Right lobe of liver (tissue), 6 donors: Measurements from ENCODE around the gene CCDC170. TPM values are rescaled to one million over a fixed set of nuclear protein-coding genes. Genes with fewer than 3 reads are reported as not detected.

Experiments used
- ATAC-seq, 4 donors: fragments of 200-7000 bp; cut with Tn5 transposase; one replicate each; pipeline ENCODE4 v1.9.1; 2020; ENCODE audit warnings: mild to moderate bottlenecking in 4 of 4, moderate library complexity in 4 of 4
- DNase-seq, 3 donors: peaks; one replicate each; pipeline ENCODE4 v3.0.0-alpha.2; 2020
- H3K27ac ChIP-seq, 3 donors: fragments of 200-600 bp; one replicate each; pipeline ENCODE4 v1.8.0; 2022
- H3K27me3 ChIP-seq, 2 donors: fragments of 200-600 bp; one replicate each; pipeline ENCODE4 v1.8.0; 2022
- H3K36me3 ChIP-seq, 4 donors: fragments of 200-600 bp; sonication (generic) in 1 of 4; one replicate each; pipeline versions ENCODE4 v1.5.1 to v1.8.0; 2017 to 2022; ENCODE audit warnings: control low read depth in 1 of 4
- H3K4me1 ChIP-seq, 4 donors: fragments of 200-600 bp; sonication (generic) in 1 of 4; one replicate each; pipeline versions ENCODE4 v1.5.1 to v1.8.0; 2017 to 2022; ENCODE audit warnings: control low read depth in 1 of 4
- H3K4me3 ChIP-seq, 3 donors: fragments of 200-600 bp; one replicate each; pipeline ENCODE4 v1.8.0; 2022
- H3K9me3 ChIP-seq, 4 donors: fragments of 200-600 bp; sonication (generic) in 1 of 4; one replicate each; pipeline versions ENCODE4 v1.5.1 to v1.8.0; 2017 to 2022; ENCODE audit warnings: control low read depth in 1 of 4
- POLR2A ChIP-seq: fragments of 450-650 bp; IDR thresholded peaks from one replicate; pipeline ENCODE4 v1.6.1; 2017; ENCODE audit warnings: antibody characterized with exemption, mild to moderate bottlenecking
- WGBS: methylation state at CpG from one replicate; pipeline ENCODE4 v1.1.6; 2018; ENCODE audit warnings: low coverage, low lambda C conversion rate; ENCODE audit not compliant: insufficient coverage; ENCODE audit errors: missing lambda C conversion rate; 5-methylcytosine and 5-hydroxymethylcytosine counted together
- intact Hi-C, 2 donors: fragments of 100-400 bp; cut with DNase I; formaldehyde crosslinking; loops; one replicate each; pipeline versions ENCODE4 v1.11.2 to v1.14.1; 2022
- total RNA-seq, 6 experiments: library from RNA; depleted of rRNA in 2 of 6; stranded (reverse); fragments of >200 nt in 2 of 6; fragmentation: NEBNext Ultra II Directional in 3 of 6; extraction: Animal tissue kit (Norgen Biotek cat#: 25700) in 3 of 6; gene quantifications; one replicate each; pipeline versions ENCODE4 v1.1.0 to v1.2.4, GENCODE V29; 2016 to 2023
- TF ChIP-seq, protein P1 (sequence below), 4 donors: fragments of 200-600 bp in 3 of 4; fragments of 450-650 bp in 1 of 4; IDR thresholded peaks; one replicate each; pipeline versions ENCODE4 v1.5.1 to v1.8.0; 2016 to 2022; ENCODE audit warnings: antibody characterized with exemption in 4 of 4, mild to moderate bottlenecking in 2 of 4
- donor health status: DM: no; HTN: yes; CAD: no.
- donor health status: DM: no; HTN: no; CAD: no.
- donor health status: DM: no; HTN: no; CAD: no.
- donor health status: DM: no; HTN: yes; CAD: no.
- donor health status: DM: no; HTN: yes; CAD: no.

CCDC170 gene
- total RNA-seq, 6 experiments from 2014 or later: 0.31 to 0.93 (median 0.55) TPM

DNA sequence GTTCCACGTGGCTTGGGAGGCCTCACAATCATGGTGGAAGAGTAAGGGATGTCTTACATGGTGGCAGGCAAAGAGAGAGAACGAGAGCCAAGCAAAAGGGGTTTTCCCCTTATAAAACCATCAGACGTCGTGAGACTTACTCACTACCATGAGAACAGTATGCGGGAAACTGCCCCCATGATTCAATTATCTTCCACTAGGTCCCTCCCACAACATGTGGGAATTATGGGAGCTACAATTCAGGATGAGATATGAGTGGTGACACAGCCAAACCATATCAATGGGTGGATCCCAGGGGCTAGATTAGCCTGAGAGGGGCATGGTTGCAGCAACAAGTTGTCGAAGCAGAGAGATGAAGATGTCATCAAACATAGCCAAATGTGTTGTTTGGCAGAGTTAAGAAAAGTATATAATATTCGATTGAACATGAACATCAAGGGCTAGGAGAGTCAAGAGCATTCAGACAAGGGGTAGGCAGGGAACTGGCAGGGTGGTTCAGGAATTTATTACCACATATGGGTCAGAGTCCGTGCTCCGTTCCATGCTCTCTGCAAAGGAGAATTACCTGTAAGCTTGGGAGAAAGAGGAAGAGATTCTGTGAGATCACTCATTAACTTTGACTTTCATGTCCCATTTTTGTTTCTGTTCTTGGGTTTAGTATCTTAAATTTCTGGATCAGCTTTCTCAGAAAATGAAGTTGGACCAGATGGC, 98.8 kb downstream of the CCDC170 start:
- DNase-seq (no peak), ATAC-seq (no peak)
- Histone ChIP-seq H3K9me3 (no peaks in the 10 kb centered on the region), H3K36me3 (no peaks in the 10 kb centered on the region), H3K27me3 (no peaks in the 10 kb centered on the region), H3K27ac (no peak overlapping the region), H3K4me3 (no peak overlapping the region), H3K4me1 (no peaks in the 10 kb centered on the region)
- intact Hi-C loops: no loop called here
- TF ChIP-seq POLR2A: no peak
- TF ChIP-seq, protein P1, sequence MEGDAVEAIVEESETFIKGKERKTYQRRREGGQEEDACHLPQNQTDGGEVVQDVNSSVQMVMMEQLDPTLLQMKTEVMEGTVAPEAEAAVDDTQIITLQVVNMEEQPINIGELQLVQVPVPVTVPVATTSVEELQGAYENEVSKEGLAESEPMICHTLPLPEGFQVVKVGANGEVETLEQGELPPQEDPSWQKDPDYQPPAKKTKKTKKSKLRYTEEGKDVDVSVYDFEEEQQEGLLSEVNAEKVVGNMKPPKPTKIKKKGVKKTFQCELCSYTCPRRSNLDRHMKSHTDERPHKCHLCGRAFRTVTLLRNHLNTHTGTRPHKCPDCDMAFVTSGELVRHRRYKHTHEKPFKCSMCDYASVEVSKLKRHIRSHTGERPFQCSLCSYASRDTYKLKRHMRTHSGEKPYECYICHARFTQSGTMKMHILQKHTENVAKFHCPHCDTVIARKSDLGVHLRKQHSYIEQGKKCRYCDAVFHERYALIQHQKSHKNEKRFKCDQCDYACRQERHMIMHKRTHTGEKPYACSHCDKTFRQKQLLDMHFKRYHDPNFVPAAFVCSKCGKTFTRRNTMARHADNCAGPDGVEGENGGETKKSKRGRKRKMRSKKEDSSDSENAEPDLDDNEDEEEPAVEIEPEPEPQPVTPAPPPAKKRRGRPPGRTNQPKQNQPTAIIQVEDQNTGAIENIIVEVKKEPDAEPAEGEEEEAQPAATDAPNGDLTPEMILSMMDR (IDR thresholded peaks at IDR 0.05): no peak
- WGBS: 62% methylated on average over 5 of the region's 9 CpGs

DNA sequence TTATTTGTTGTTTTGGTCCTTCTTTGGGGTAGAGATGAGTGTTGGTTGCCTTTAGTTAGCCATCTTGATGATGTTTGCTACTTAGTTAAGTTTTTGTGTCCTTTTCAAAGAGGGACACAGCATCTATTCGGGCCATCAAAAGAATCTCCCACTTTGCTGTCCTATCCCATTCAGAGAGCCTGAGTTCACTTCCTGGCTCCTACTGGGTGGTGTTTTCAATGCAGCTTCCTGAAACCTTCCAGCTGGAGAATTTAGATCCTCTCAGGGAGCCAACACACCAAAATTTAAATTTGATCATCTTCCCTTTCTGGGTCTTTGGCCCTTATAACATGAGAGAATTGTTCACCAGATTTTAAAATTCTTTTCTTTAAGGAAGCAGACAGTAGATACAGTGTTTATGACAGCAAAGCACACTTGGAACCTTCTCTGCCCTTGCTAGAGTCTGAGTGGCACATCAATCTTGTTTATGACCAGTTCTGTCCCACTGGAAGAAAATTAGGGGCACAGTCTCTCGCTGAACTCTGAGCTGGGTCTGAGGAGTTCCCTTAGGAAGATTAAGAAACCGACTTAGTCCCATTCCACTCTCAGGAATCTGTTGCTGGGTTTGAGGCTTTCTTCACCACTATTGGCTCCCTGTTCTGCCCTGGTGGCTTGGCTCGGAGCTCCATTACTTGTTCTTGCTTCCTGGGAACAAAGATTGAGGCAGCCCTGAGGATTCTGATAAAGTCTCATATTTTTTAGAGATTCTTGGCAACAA, 115.5 kb downstream of the CCDC170 start:
- WGBS: 71% methylated on average over 2 of the region's 4 CpGs
- intact Hi-C loops: no loop called here
- H3K27me3 ChIP-seq: no peaks in the 10 kb centered on the region
- no peak for TF ChIP-seq POLR2A
- TF ChIP-seq, protein P1 (IDR thresholded peaks at IDR 0.05): no peak
- no peak overlapping the region for H3K27ac ChIP-seq
- H3K36me3 ChIP-seq: no peaks in the 10 kb centered on the region
- no peak overlapping the region for H3K4me3 ChIP-seq
- ATAC-seq: no peak
- H3K4me1 ChIP-seq: no peaks in the 10 kb centered on the region
- DNase-seq: no peak
- H3K9me3 ChIP-seq: peaks cover 0 to 5% (median 0%) of the 10 kb centered on the region in 4 donors

GRCh38 chr6:151610326-151610725, 116.5 kb downstream of the CCDC170 start:
- intact Hi-C loops: no loop called here
- no peak for ATAC-seq
- WGBS: 71% methylated on average over 1 of the region's 1 CpG

DNA sequence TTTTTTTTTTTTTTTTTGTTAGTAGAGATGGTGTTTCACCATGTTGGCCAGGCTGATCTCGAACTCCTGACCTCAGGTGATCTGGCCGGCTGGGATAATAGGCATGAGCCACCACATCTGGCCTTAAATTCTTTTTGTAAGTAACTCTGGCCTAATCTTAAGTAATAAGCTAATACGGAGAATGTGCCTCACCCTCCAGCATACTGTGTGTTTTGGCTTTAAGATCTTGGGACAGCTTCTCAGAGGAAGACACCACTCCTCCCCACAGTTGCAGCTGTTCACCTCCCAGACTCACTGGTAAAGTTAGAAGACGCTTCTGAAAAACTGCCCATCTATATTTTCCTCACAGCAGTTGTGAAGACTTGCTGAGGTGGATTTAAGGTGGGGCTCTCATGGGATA, 120.8 kb downstream of the CCDC170 start:
- no peaks in the 10 kb centered on the region for H3K9me3 ChIP-seq
- peaks cover 0 to 33% (median 2%) of the 10 kb centered on the region in 4 donors for H3K4me1 ChIP-seq
- H3K27me3 ChIP-seq: no peaks in the 10 kb centered on the region
- H3K36me3 ChIP-seq: no peaks in the 10 kb centered on the region
- 78% methylated on average over 4 of the region's 4 CpGs for WGBS
- DNase-seq: no peak
- H3K27ac ChIP-seq: no peak overlapping the region
- intact Hi-C loops: no loop called here
- ATAC-seq: no peak
- TF ChIP-seq POLR2A: no peak
- TF ChIP-seq, protein P1 (IDR thresholded peaks at IDR 0.05): no peak
- H3K4me3 ChIP-seq: no peak overlapping the region

More at GRCh38 chr6:151610326-151610725, 116.5 kb downstream of the CCDC170 start:
- Histone ChIP-seq H3K27me3 (no peaks in the 10 kb centered on the region), H3K36me3 (no peaks in the 10 kb centered on the region), H3K4me3 (no peak overlapping the region), H3K9me3 (peaks cover 0 to 5% (median 0%) of the 10 kb centered on the region in 4 donors), H3K27ac (no peak overlapping the region), H3K4me1 (peaks cover 0 to 5% (median 0%) of the 10 kb centered on the region in 4 donors)
- DNase-seq: no peak
- TF ChIP-seq POLR2A: no peak
- TF ChIP-seq, protein P1 (IDR thresholded peaks at IDR 0.05): no peak
